ENCODE results near the gene CLIC5. TPM values are rescaled to one million over a fixed set of nuclear protein-coding genes. Genes with fewer than 3 reads are reported as not detected.

CLIC5 gene
- total and polyA plus RNA-seq, 2 donors (not counting 1 experiment from before 2014, with no cell fraction given): 0.96 to 0.97 TPM

- POLR2A ChIA-PET: no interaction called here
- Histone ChIP-seq H3K79me2 (ENCODE audit: control insufficient read depth, insufficient read depth, low read length) (no peaks in the 10 kb centered on the region), H3K27me3 (replicated peaks in 1 of 4; ENCODE audit: control extremely low read depth in 1 of 4, control insufficient read depth in 3 of 4, insufficient read depth in 4 of 4, low read length in 3 of 4) (no peaks in the 10 kb centered on the region), H2AFZ (ENCODE audit: insufficient read depth, low read depth, low read length, poor library complexity, severe bottlenecking) (no peak overlapping the region), H3K36me3 (replicated peaks in 1 of 2; ENCODE audit: control extremely low read depth in 1 of 2, control insufficient read depth in 1 of 2, extremely low read depth in 1 of 2, insufficient read depth in 2 of 2, low read length in 1 of 2) (no peaks in the 10 kb centered on the region), H3K9ac (ENCODE audit: low read length) (no peak overlapping the region), H4K20me1 (ENCODE audit: control insufficient read depth, insufficient read depth, low read length, poor library complexity, severe bottlenecking) (no peaks in the 10 kb centered on the region), H3K9me3 (ENCODE audit: control extremely low read depth in 1 of 3, control insufficient read depth in 2 of 3, insufficient read depth in 1 of 3, low read length in 2 of 3) (no peaks in the 10 kb centered on the region), H3K4me1 (ENCODE audit: control insufficient read depth in 2 of 2, insufficient read depth in 2 of 2, low read length in 2 of 2) (peaks cover 0 to 11% of the 10 kb centered on the region in 2 donors), H3K27ac (ENCODE audit: low read length in 2 of 2) (no peak overlapping the region), H3K4me3 (ENCODE audit: control extremely low read depth in 1 of 5, extremely low read depth in 1 of 5, insufficient read depth in 1 of 5, low read depth in 2 of 5, low read length in 4 of 5) (no peak overlapping the region), H3K4me2 (replicated peaks; ENCODE audit: low read depth, low read length, poor library complexity, severe bottlenecking) (no peak overlapping the region)
- H3K27ac Mint-ChIP-seq: no peak overlapping the region
- CTCF ChIA-PET: interaction anchor here (0.9 kb wide), 1 partner anchor 22 kb away, joined by 3 read pairs; no protein-coding TSS in a partner anchor
- ATAC-seq (ENCODE audit: low read depth): no peak
- TF ChIP-seq EZH2 (IDR thresholded peaks at IDR 0.05; ENCODE audit: borderline replicate concordance, insufficient read depth, low read depth, low read length, poor library complexity, severe bottlenecking) (no peak), CTCF (IDR thresholded peaks at IDR 0.05) (no peak)
- WGBS (ENCODE audit: insufficient coverage): 19% methylated on average over 2 of the region's 2 CpGs
- no peaks in the 10 kb centered on the region for H3K9me3 Mint-ChIP-seq (ENCODE audit: insufficient read depth)
- intact Hi-C loops (cut with micrococcal nuclease): no loop called here
- H3K4me1 Mint-ChIP-seq: peaks cover 9% of the 10 kb centered on the region
- DNase-seq: no peak
- H3K4me3 Mint-ChIP-seq: no peak overlapping the region
- no peaks in the 10 kb centered on the region for H3K27me3 Mint-ChIP-seq
Observed at GRCh38 chr6:45838451-45838850, 177.2 kb downstream of the CLIC5 start.

- no peak for ATAC-seq (ENCODE audit: low read depth)
- Histone ChIP-seq H3K9me3 (ENCODE audit: control extremely low read depth in 1 of 3, control insufficient read depth in 2 of 3, insufficient read depth in 1 of 3, low read length in 2 of 3) (no peaks in the 10 kb centered on the region), H4K20me1 (ENCODE audit: control insufficient read depth, insufficient read depth, low read length, poor library complexity, severe bottlenecking) (no peaks in the 10 kb centered on the region), H3K27ac (ENCODE audit: low read length in 2 of 2) (no peak overlapping the region), H3K4me3 (ENCODE audit: control extremely low read depth in 1 of 5, extremely low read depth in 1 of 5, insufficient read depth in 1 of 5, low read depth in 2 of 5, low read length in 4 of 5) (no peak overlapping the region), H3K9ac (ENCODE audit: low read length) (no peak overlapping the region), H2AFZ (ENCODE audit: insufficient read depth, low read depth, low read length, poor library complexity, severe bottlenecking) (no peak overlapping the region), H3K79me2 (ENCODE audit: control insufficient read depth, insufficient read depth, low read length) (no peaks in the 10 kb centered on the region), H3K27me3 (replicated peaks in 1 of 4; ENCODE audit: control extremely low read depth in 1 of 4, control insufficient read depth in 3 of 4, insufficient read depth in 4 of 4, low read length in 3 of 4) (no peaks in the 10 kb centered on the region), H3K4me1 (ENCODE audit: control insufficient read depth in 2 of 2, insufficient read depth in 2 of 2, low read length in 2 of 2) (peaks cover 0 to 11% of the 10 kb centered on the region in 2 donors), H3K36me3 (replicated peaks in 1 of 2; ENCODE audit: control extremely low read depth in 1 of 2, control insufficient read depth in 1 of 2, extremely low read depth in 1 of 2, insufficient read depth in 2 of 2, low read length in 1 of 2) (no peaks in the 10 kb centered on the region), H3K4me2 (replicated peaks; ENCODE audit: low read depth, low read length, poor library complexity, severe bottlenecking) (no peak overlapping the region)
- Mint-ChIP-seq H3K9me3 (ENCODE audit: insufficient read depth) (no peaks in the 10 kb centered on the region), H3K4me1 (peaks cover 9% of the 10 kb centered on the region), H3K27me3 (no peaks in the 10 kb centered on the region), H3K4me3 (no peak overlapping the region), H3K27ac (no peak overlapping the region)
- ChIA-PET POLR2A (no interaction called here), CTCF (no interaction called here)
- DNase-seq: no peak
- TF ChIP-seq CTCF (IDR thresholded peaks at IDR 0.05) (no peak), EZH2 (IDR thresholded peaks at IDR 0.05; ENCODE audit: borderline replicate concordance, insufficient read depth, low read depth, low read length, poor library complexity, severe bottlenecking) (no peak)
- WGBS (ENCODE audit: insufficient coverage): 40% methylated on average over 2 of the region's 5 CpGs
- intact Hi-C loops (cut with micrococcal nuclease): no loop called here
Observed at GRCh38 chr6:45837541-45838200, 178.0 kb downstream of the CLIC5 start.

All from B cell (primary cell).